Suprapubic skin (tissue), 4 donors: ENCODE results near the gene BBC3. TPM values are rescaled to one million over a fixed set of nuclear protein-coding genes. Genes with fewer than 3 reads are reported as not detected.

Source experiments
- DNase-seq, 2 donors: peaks; one replicate each; pipeline ENCODE4 v3.0.0-alpha.2; 2019; ENCODE audit warnings: low spot score in 2 of 2
- H3K27ac ChIP-seq: fragments of 200-600 bp; sonication (generic); one replicate; pipeline ENCODE4 v1.5.1; 2019
- H3K27me3 ChIP-seq: fragments of 200-600 bp; sonication (generic); one replicate; pipeline ENCODE4 v1.5.1; 2019
- H3K36me3 ChIP-seq: fragments of 200-600 bp; sonication (generic); one replicate; pipeline ENCODE4 v1.5.1; 2019
- H3K4me1 ChIP-seq: fragments of 200-600 bp; sonication (generic); one replicate; pipeline ENCODE4 v1.5.1; 2019
- H3K4me3 ChIP-seq: fragments of 200-600 bp; sonication (generic); one replicate; pipeline ENCODE4 v1.5.1; 2019; ENCODE audit warnings: mild to moderate bottlenecking
- H3K9me3 ChIP-seq: fragments of 200-600 bp; sonication (generic); one replicate; pipeline ENCODE4 v1.5.1; 2019
- CTCF ChIP-seq, 2 donors: fragments of 200-600 bp in 1 of 2; fragments of 450-650 bp in 1 of 2; sonication (generic) in 1 of 2; IDR thresholded peaks; one replicate each; pipeline ENCODE4 v1.5.1; 2016 to 2019; ENCODE audit warnings: antibody characterized with exemption in 2 of 2, mild to moderate bottlenecking in 1 of 2, moderate library complexity in 1 of 2
- EP300 ChIP-seq: sonication (generic); formaldehyde crosslinking; IDR thresholded peaks from one replicate; pipeline ENCODE4 v1.6.1; 2017; ENCODE audit warnings: antibody characterized with exemption
- POLR2A ChIP-seq, 2 donors: fragments of 450-650 bp; IDR thresholded peaks; one replicate each; pipeline ENCODE4 v1.6.1; 2017; ENCODE audit warnings: antibody characterized with exemption in 2 of 2, mild to moderate bottlenecking in 2 of 2, moderate library complexity in 2 of 2
- POLR2AphosphoS5 ChIP-seq, 3 donors: sonication (generic); formaldehyde crosslinking; IDR thresholded peaks; one replicate each; pipeline ENCODE4 v1.6.1; 2017; ENCODE audit warnings: antibody characterized with exemption in 3 of 3
- WGBS: methylation state at CpG from one replicate; pipeline ENCODE4 v1.1.5; 2018; 5-methylcytosine and 5-hydroxymethylcytosine counted together
- total RNA-seq, 4 donors: library from RNA; depleted of rRNA; stranded (reverse); fragments of >200 nt; gene quantifications; one replicate each; pipeline ENCODE4 v1.1.0, GENCODE V29; 2016

The BBC3 gene
- total RNA-seq, 4 donors from 2014 or later = 5.6 to 13.6 (median 9.7) TPM

- Histone ChIP-seq H3K4me3 (peak within 1 kb of the TSS; percentile 64), H3K27ac (peak within 1 kb of the TSS; percentile 96), H3K27me3 (no peaks in the 10 kb centered on the region), H3K9me3 (no peaks in the 10 kb centered on the region), H3K36me3 (peaks cover 19% of the 10 kb centered on the region), H3K4me1 (peaks cover 35% of the 10 kb centered on the region)
- peak; percentile 99 for DNase-seq
- TF ChIP-seq POLR2AphosphoS5 (IDR thresholded peaks at IDR 0.05) = peak in 2 of 3 donors; percentile 48 to 64
- no peak for TF ChIP-seq CTCF (IDR thresholded peaks at IDR 0.05)
- WGBS = under 1% methylated on average over 44 of the region's 72 CpGs
Observed at GRCh38 chr19:47274071-47274890, 43.3 kb upstream of the BBC3 start, which contains the start of gene INAFM1. TSS of gene INAFM1 (plus strand) at chr19:47274885. CDS start at chr19:47274920, 35 bp downstream.

- under 1% methylated on average over 17 of the region's 54 CpGs for WGBS
- no peaks in the 10 kb centered on the region for H3K9me3 ChIP-seq
- H3K27me3 ChIP-seq = no peaks in the 10 kb centered on the region
- H3K4me3 ChIP-seq = peak overlapping the region; percentile 64
- TF ChIP-seq POLR2AphosphoS5 (IDR thresholded peaks at IDR 0.05) (peak; percentile 47 to 90 (median 60)), CTCF (IDR thresholded peaks at IDR 0.05) (no peak), EP300 (no peak), POLR2A (IDR thresholded peaks at IDR 0.05) (peak in 1 of 2 donors; percentile 82)
- peaks cover 24% of the 10 kb centered on the region for H3K36me3 ChIP-seq
- DNase-seq = peak; percentile 97 to 98
- peaks cover 31% of the 10 kb centered on the region for H3K4me1 ChIP-seq
- H3K27ac ChIP-seq = peak overlapping the region; percentile 96
Observed at GRCh38 chr19:47273313-47274070, 42.5 kb upstream of the BBC3 start.

- peak in 1 of 2 donors; percentile 88 for DNase-seq
- 20% methylated on average over 28 of the region's 42 CpGs for WGBS
- no peaks in the 10 kb centered on the region for H3K9me3 ChIP-seq
- peak in 1 of 3 donors; percentile 15 for TF ChIP-seq POLR2AphosphoS5 (IDR thresholded peaks at IDR 0.05)
- TF ChIP-seq CTCF (IDR thresholded peaks at IDR 0.05) = peak in 1 of 2 donors; percentile 11
- TF ChIP-seq EP300 = no peak
- TF ChIP-seq POLR2A (IDR thresholded peaks at IDR 0.05) = no peak
- H3K27me3 ChIP-seq = no peaks in the 10 kb centered on the region
- peaks cover 32% of the 10 kb centered on the region for H3K4me1 ChIP-seq
- peaks cover 27% of the 10 kb centered on the region for H3K36me3 ChIP-seq
- H3K27ac ChIP-seq = peak overlapping the region; percentile 96
- H3K4me3 ChIP-seq = peak overlapping the region; percentile 64
Observed at GRCh38 chr19:47272448-47273312, 41.7 kb upstream of the BBC3 start.

GRCh38 chr19:47271949-47272348 lies 41.0 kb upstream of the BBC3 start:
- Histone ChIP-seq H3K4me1 (peaks cover 40% of the 10 kb centered on the region), H3K4me3 (peak overlapping the region; percentile 64), H3K27ac (peak overlapping the region; percentile 96), H3K9me3 (no peaks in the 10 kb centered on the region), H3K27me3 (no peaks in the 10 kb centered on the region), H3K36me3 (peaks cover 34% of the 10 kb centered on the region)
- TF ChIP-seq EP300 (no peak), CTCF (IDR thresholded peaks at IDR 0.05) (no peak), POLR2A (IDR thresholded peaks at IDR 0.05) (no peak), POLR2AphosphoS5 (IDR thresholded peaks at IDR 0.05) (no peak)
- no peak for DNase-seq
- 76% methylated on average over 6 of the region's 6 CpGs for WGBS
